Airway epithelial cell (primary cell): Measurements from ENCODE around the gene GPR68. TPM values are rescaled to one million over a fixed set of nuclear protein-coding genes. Genes with fewer than 3 reads are reported as not detected.

Experiments
- total RNA-seq: library from RNA; depleted of rRNA; stranded (reverse); fragments of >200 nt; gene quantifications from 2 replicates; pipeline ENCODE4 v1.2.3, GENCODE V29; 2015

The GPR68 gene
- total RNA-seq, result 1.3 and 1.9 TPM in 2 replicates

GRCh38 chr14:91244501-91244901 lies at the start of gene GPR68:
Gene GPR68, minus strand, starts transcription at chr14:91244704. Its CDS starts 9,654 bp downstream, at chr14:91235050.

Other genes starting within 250 kb of the GPR68 start
- gene RPS6KA5, start 184.1 kb downstream of the GPR68 start, total RNA-seq, result 3.5 and 4.6 TPM in 2 replicates
- 11.5 and 15.9 TPM in 2 replicates for gene DGLUCY, start 130.6 kb downstream of the GPR68 start, total RNA-seq
- 18.9 and 26.7 TPM in 2 replicates for gene CCDC88C, start 173.1 kb upstream of the GPR68 start, total RNA-seq